Fibroblast of the conjunctiva (primary cell): Measurements from ENCODE around the gene OSTN.
"Not testable (repeated sequence)": the region's sequence is repeated elsewhere in the genome, so short reads cannot be mapped to it uniquely, and the experiment has no call there.

Experiments used
- DNase-seq: peaks from one replicate; pipeline ENCODE4 v3.0.0-alpha.2; 2010; ENCODE audit warnings: low read depth

Gene OSTN

DNA sequence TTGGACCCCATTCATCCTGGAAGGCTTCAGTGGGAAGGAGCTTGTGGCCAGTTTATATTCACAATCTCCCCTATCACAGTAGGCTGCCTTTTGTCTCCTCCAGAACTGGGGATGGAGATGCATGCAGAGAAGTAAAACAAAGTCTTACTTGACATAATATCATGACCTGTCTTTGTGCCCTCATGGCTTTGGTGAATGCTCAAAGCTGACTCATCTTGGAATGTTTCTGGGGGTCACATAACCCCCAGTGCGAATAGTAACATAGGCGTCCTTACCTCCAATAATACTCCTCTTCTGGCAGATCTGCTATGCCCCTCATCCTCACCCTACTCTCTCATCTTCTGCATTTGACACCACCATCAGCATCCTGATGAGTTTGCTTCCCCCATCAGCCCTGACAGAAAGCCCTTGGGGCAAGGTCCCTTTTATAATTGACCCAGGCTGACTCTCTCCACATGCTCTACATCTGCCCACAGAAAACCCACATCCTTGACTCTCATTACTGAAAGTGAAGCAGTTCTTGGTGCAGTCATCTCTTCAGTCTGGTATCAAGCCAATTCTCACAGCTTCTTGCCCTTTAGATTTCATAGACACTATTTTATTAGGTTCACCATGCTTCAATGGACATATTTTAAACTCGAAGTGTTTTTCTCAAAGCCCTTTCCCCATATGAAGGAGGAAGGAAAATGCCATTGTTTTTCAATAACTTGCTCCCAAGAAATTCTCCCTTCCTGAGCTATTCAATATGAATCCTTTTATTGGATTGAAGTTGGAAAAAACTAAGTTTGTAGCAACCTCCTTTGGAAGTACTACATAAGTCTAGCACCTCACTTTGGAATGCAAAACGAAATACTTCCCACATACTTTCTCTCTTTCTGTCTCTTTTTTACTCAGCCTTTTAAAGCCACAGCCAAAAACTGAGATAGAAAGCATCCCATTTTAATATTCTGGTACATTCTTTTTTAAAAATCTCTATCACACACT is 36.6 kb downstream of the OSTN start:
- DNase-seq: no peak

DNA sequence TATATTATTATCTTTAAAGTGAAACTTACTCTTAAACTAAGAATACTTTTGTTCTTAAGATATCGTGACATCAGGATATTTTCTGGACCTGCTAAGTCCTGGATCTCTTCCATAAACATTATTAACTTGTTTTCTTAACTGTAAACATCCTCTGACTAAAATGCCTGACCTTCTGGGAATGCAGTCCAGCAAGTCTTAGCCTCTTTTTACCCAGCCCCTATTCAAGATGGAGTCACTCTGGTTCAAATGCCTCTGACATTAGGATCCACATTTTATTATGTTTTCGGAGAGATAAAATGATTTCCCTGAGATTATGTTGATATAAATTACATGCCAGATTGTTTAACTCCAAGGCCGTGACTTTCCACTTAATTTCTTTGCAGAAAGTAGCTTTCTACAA is 37.6 kb downstream of the OSTN start:
- DNase-seq: no peak

DNA sequence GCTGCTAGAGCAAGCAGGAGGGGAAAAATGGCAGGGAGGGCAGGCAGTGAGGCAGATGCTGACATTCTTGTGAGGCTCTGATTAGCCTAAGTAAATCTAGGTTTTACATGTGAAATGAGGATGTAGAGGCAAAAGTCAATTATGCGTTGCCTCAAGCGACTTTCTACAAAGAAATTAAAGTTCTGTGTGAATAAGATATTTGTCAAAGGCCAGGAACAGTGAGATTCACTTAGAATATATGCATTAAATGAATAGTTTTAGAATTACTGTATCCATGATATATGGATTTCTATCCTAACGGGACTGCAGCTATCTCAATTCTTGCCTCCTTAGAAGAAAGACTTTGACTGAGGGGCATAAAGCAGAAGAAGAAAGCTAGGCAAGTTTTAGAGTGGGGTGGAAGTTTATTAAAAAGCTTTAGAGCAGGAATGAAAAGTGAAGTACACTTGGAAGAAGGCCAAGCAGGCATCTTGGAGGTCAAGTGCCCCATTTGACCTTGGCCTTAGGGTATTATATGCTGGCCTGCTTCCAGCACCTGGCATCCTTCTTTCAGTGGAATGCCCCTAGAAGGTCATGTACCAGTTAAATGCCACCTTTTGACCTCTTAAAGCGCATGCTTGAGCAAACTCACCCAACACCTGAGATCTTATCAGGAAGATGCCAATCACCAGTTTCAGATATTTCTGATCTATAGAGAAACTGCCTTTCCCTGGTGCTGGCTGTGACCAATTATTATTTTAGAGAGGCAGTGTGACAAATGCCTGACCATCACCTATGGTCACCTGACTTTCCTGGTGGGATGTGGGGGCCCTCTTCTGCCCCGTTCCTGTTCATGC is 38.2 kb downstream of the OSTN start:
- DNase-seq: no peak

DNA sequence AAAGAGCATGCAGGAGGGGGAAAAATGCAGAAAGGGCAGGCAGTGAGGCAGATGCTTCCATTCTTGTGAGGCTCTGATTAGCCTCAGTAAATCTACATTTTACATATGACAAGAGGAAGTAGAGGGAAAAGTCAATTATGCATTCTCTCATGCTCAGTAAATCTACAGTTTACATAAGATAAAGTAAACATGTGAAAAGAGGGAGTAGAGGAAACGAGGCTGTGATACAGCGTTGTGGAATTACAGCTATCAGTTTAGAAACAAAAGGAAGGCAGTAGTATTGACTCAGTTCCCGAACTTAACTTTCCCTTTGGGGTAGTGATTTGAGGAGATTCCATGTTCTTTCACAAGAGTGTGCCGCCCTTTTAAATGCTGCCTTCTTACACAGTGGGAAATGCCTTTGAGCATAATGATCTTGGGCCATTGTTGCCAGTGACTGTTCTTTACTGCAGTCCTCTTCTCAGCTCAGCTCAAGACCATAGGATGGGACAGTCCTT is 39.3 kb downstream of the OSTN start:
- no peak for DNase-seq

DNA sequence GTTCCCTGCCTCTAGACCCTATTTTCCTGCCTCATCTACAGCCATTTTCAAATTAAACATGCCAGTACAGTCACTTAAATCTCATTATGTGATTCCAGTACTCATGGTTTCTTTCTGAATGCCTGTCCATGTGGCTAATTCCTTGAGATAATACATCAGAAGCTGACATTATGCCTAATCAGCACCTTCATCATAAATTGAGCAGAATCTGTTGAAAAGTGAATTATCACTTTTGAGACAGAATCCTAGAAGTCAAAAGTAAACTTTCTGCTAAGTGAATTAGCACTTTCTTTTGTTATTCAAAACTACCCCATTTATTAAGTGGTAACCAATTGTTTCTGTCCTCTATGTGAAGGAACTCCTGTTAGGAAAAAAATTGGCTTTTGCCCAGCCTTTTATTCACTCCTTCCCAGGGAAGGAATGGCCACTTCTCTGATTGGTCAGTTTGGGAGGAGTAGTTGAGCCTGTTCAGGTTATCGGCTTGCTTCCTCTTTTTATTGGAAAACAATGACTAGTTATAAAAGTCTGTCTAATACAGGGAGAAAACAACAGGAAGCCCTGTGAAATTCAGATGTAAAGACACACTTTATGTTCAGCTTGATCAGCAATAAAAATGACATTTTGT is 40.5 kb downstream of the OSTN start:
- no peak for DNase-seq

DNA sequence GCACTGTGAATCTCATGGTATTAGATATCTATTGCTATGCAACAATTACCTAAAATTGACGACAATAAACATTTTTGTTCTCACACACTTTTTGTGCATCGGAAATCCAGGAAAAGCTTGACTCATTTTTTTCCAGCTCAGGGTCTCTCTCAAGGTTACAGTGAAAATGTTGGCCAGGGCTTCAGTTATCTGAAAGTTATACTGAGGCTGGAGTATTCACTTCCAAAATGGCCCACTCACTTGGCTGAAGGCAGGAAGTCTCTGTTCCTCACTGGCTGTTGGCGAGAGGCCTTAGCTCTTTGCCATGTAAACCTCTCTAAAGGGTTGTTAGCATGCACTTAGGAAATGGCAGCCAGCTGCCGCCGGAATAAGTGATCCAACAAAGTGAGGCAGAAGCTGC is 41.4 kb downstream of the OSTN start:
- no peak for DNase-seq

DNA sequence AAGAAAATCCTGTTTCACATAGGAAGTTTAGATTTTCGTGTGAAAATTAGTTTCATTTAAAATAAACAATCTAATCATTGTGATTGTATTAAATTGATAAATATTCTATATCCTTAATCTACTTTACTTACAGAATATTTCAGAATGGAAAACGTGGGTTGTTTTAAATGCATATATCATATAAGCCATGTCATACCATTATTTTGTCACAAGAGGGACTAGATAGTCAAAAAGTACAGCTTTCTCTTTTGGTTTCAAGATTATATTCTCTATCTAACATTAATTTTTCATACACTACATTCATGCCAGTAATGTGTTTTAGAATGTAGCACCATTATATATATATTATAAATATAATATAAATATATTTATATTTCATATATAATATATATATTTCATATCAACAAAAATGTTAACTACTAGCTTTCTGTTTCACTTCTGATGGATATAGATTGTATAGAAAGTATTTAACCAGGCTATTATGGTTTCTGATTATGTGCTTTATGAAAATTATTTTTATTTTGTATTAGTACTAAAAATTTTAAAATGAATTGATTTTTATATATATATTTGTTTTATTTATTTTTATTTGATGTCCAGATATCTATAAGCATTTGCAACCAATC is 45.3 kb downstream of the OSTN start:
- DNase-seq: no peak

DNA sequence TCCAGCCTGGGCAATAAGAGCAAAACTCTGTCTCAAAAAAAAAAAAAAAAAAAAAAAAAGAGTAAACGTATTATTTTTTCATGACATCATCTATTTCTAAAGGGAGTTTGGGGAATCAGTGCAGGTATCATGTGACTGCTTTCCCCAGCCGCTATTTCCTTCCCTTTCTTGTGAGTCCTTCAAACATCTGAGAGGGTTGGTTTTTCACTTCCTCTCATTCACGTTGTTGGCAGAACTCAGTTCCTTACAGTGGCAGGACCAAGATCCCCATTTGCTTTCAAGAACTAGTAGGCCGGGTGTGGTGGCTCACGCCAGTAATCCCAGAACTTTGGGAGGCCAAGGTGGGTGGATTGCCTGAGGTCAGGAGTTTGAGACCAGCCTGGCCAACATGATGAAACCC is 47.0 kb downstream of the OSTN start:
- DNase-seq: not testable (repeated sequence)

DNA sequence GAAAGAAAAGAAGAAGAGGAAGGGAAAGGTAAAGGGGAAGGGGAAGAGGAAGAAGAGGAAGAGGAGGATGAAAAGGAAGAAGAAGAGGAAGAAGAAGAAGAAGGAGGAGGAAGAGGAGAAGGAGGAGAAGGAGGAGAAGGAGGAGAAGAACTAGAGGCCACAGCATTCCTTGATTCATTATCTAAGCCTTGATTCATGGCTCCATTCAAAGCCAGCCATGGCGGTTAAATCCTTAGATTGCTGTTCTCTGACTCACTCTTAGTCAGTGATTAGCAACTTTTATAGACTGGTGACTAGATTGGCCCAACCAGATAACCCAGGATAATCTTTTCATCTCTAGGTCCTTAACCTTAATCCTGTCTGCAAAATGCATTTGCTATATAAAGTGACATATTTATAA is 47.6 kb downstream of the OSTN start:
- DNase-seq: no peak

DNA sequence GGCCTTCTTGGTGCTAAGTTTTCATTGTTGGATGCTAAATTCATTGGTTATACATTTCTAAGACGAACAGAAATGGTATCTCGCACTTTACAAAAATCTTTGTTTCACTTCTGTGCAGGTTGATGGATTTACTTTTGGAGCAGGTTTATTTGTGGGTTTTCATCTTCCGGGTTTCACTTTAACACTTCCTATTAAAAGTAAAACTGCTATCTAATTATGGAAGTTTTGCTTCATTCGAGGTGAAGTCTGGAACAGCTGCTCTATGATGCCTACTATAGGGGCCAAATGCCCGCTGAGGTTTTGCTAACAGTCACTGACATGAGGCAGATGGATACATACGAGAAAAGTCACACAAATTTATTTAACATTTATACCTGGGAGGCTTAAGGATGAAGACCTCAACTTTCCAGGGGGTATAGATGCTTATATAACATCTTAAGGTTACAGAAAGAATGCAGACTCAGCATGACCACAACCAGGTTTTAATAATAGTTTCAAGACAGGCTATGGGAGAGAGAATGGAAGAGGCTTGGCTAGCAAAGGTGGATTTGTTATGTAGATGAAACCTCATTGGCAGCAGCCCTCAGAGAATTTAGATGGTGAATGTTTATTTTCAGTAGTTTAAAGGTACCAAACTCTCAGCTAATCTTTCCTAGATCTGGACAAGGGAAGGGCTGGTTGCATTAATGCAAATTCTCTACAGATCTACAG is 54.2 kb downstream of the OSTN start:
- DNase-seq: no peak

DNA sequence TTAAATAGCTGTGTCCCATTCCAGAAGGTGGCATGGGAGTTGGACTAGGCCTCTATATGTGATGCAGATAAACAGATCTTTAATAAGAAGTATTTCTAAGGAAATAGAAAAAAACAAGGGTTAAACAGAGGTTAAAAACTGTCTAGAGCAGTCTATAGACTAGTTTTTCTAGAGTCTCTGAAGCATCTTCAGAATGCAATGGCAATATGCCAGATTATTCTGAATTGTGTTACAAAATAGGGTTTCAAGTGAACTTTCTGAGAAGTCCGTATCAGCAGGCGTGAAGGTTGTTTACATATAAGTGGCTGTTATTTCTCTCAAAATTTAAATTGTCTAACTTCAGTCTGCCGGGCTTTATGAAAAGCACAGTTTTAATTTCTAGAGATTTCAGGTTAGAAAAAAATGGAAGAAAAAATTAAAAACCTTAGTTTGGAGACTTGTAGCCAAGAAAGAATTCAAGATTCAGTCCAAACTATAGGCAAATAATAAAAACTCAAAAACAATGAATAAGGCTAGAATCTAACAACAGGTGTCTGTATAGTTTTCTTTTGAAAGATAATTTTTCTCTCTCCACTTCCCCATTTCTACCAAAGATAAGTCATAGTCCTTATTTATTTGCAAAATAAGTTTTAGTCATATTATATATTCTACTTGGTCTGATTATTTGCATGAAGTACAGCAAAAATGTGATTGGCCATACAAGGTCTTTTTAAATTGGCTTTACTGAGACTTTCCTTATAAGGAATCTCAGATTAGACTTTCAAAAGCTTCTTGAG is 55.2 kb downstream of the OSTN start:
- no peak for DNase-seq

DNA sequence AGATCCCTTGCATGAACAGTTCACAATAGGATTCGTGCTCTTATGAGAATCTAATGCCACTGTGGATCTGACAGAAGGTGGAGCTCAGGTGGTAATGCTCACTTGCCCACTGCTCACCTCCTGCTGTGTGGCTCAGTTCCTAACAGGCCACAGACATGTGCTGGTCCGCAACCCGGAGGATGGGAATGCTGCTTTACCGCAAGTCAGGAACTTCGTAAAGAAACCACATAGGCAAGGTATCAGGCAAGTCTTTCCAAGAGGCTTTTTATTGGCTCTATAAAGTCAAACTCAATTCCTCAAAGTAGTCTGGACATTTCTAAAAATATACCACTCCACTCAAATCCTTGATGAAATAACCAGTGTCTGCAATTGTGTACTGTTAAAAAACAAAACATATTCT is 56.1 kb downstream of the OSTN start:
- no peak for DNase-seq

DNA sequence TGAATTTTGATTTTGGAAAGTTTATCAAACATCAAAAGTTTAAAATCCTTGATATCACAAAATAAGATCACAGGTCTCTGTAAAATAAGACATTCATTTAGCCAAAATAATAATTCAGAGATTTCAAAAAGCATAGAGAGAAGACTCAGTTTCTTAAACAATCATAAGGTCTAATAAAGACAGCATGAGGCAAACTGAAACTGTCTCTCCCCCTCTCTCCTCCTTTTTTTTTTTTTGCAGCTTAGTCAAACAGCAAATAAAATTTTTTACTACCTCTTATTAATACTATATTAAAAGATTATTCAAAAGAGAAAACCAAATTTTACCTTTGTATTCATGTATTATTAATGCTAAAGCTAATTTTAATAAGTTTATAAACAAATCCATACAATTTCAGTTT is 57.4 kb downstream of the OSTN start:
- DNase-seq: no peak

DNA sequence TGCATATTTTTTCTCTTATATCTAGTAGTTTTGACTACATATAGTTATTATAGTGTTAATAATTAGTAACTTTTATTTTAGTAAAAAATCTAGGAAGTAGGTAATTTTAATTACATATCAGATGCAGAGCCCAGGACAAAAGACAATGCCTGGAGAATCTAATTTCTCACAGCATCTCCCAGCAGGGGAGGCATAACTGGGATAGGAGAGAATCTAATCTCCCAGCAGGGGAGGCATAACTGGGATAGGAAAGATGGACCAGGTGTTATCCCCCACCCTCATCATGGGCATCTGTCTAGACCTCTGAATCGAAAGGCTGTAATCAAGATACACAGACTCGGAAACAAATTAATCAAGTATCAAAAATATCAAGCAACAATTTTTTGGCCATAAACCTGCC is 58.2 kb downstream of the OSTN start:
- no peak for DNase-seq

DNA sequence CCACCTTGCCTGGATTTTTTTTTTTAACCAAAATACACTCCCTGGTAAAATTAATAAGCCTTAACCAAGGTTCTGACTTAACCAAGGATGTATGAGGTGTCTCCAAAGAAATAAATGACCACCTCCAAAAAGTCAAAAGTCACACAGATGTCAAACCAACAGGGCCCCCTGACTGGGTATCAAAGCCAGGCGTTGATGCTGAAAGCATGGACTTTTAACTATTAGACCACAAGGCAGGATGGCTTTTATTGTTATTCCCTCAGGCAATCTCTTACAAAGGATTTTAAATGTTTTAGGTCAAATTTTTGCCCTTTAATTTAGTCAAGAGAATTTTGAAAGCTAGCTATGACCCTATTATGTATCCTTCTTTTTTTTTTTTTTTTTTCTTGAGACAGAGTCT is 60.4 kb downstream of the OSTN start:
- no peak for DNase-seq

DNA sequence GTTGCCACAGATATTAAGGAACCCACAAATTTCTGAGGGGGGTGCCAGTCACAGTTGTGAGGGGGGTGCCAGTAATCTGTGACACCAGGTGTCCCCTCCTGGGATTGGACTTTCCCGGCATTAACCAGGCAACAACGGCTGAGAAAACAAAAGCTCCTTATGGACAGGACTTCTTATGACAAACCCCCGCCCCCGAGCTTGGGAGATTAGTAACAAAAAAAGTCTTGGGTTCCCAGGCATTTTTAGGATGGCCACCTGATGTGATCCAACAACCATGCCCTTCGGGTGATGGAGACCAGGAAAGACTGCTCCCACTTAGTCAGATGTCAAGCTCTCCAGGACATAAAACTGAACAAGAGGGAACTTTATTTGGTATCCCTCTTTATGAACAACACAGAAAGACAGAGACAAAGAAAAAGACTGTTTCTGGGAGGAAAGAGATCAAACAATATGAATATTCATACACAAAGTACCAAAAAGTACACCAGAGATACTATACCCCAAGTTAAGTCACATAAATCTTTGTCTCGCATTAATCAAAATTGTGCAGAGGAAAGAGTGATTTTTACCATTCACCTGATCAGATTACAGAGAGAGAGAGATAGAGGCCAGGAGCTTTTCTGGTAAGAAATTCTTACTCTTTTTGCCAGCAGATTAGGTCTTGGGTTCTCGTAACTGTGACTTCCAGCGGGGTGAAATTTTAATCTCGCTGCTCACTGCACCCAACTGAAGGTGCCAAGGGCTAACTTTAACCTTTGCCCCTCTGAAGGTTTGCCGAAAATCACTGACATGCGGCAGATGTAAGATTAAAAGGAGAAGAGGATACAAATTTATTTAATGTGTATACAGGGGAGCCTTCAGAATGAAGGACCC is 61.6 kb downstream of the OSTN start:
- DNase-seq: no peak

DNA sequence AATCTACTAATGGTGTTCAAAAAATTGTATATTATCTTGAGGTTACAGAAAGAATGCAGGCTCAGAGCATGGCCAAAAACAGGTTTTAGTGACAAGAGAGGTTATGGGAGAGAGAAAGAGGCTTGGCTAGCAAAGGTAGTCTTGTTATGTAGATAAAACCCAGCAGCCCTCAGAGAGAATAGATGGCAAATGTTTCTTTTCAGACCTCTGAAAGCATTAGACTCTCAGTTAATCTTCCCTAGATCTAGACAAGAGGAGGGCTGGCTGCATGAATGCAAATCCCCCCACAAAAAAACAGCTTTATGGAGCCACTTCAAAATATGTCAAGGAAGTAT is 62.2 kb downstream of the OSTN start:
- no peak for DNase-seq

DNA sequence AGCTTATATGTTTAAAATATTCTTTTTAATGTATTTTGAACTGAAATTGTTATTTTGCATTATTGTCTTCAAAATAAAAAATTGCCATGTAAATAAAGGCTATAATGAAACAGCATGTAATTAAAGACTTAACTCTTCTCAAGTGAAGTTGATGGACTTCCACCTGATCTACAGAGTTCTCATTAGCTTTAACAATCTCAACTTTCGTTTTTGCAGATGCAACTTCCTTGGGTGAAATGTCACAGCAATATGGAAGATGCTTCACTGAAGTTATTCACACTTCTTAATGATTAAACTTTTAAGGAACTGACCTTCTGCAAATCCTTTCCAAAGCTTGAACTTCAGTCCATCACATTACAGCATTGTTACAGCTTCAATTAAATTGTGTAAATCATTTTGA is 63.6 kb downstream of the OSTN start:
- DNase-seq: no peak

DNA sequence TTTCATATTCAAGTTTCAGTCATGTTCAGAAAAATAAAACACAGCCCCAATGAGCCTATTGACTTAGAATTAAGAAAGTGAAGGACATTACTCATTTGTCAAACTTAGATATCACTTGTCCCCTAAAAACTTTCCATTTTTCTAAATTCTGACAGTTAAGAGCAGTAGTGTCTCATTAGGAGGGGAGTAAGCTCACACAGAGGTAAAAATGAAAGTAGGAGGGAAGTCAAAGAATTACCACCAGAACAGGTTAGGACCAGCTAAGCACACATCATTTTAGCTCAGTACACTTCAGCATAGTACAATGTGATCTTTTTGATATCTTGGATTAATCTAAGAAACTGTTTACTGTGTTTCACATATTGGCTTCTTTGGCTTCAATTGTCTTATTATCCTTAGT is 64.3 kb downstream of the OSTN start:
- no peak for DNase-seq

DNA sequence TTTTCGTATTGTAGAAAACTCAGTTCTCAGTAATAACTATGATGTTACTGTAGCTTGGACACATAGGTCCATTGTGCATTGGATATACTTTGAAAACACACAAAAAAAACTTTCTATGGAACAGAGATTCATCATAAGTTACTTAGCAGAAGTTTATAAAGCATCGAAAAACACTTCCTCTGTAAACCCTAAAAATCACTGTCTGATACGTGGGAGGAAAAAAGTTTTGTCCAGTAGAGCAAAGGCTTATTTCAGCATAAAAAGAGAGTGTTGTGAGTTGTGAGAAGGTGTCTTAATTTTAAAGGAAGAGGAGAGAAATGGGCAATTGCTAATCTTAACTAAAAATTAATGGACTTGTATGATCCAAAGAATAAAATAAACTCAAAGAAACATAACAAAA is 64.8 kb downstream of the OSTN start:
- no peak for DNase-seq
